Karpas-422 (cell line): ENCODE results near the gene NFS1. TPM values are rescaled to one million over a fixed set of nuclear protein-coding genes. Genes with fewer than 3 reads are reported as not detected.

ENCODE experiments used
- DNase-seq: peaks from one replicate; pipeline ENCODE4 v3.0.0-alpha.2; 2015
- H2AFZ ChIP-seq: fragments of 200-600 bp; sonication (generic); 2 replicates; pipeline ENCODE4 v1.6.1; 2014; ENCODE audit warnings: antibody characterized with exemption, low read length, mixed read lengths
- H3K27ac ChIP-seq: fragments of 200-600 bp; sonication (generic); 2 replicates; pipeline ENCODE4 v1.5.1; 2014; ENCODE audit warnings: mild to moderate bottlenecking, low read length, moderate library complexity
- H3K27me3 ChIP-seq: fragments of 200-600 bp; sonication (generic); 2 replicates; pipeline ENCODE4 v1.6.1; 2014; ENCODE audit warnings: low read length, mixed read lengths
- H3K36me3 ChIP-seq: fragments of 200-600 bp; sonication (generic); 2 replicates; pipeline ENCODE4 v1.6.1; 2014; ENCODE audit warnings: low read length, mixed read lengths; ENCODE audit not compliant: insufficient read depth
- H3K4me1 ChIP-seq: fragments of 200-600 bp; sonication (generic); 2 replicates; pipeline ENCODE4 v1.6.1; 2014; ENCODE audit warnings: mild to moderate bottlenecking, low read length, mixed read lengths
- H3K4me2 ChIP-seq: fragments of 200-600 bp; sonication (generic); 2 replicates; pipeline ENCODE4 v1.6.1; 2014; ENCODE audit warnings: low read length, low read depth, mild to moderate bottlenecking; ENCODE audit not compliant: poor library complexity, severe bottlenecking
- H3K4me3 ChIP-seq: fragments of 200-600 bp; sonication (generic); 2 replicates; pipeline ENCODE4 v1.5.1; 2014; ENCODE audit warnings: mild to moderate bottlenecking, antibody characterized with exemption, low read length, mixed read lengths
- H3K79me2 ChIP-seq: fragments of 200-600 bp; sonication (generic); 2 replicates; pipeline ENCODE4 v1.6.1; 2014; ENCODE audit warnings: mild to moderate bottlenecking, low read length, mixed read lengths
- H3K9ac ChIP-seq: fragments of 200-600 bp; sonication (generic); 2 replicates; pipeline ENCODE4 v1.6.0; 2014; ENCODE audit warnings: low read length
- H3K9me2 ChIP-seq: fragments of 200-600 bp; sonication (generic), shearing (Covaris generic); replicated peaks from 2 replicates; pipeline ENCODE4 v1.6.0; 2014; ENCODE audit warnings: mild to moderate bottlenecking, low read length, moderate library complexity; ENCODE audit not compliant: insufficient read depth
- H3K9me3 ChIP-seq: fragments of 300-700, 200-600 bp; sonication (generic); 2 replicates; pipeline ENCODE4 v1.6.1; 2014; ENCODE audit warnings: low read length, mixed read lengths
- H4K20me1 ChIP-seq: fragments of 200-600 bp; sonication (generic); 2 replicates; pipeline ENCODE4 v1.6.1; 2014; ENCODE audit warnings: mild to moderate bottlenecking, antibody characterized with exemption, low read length, low read depth; ENCODE audit not compliant: insufficient read depth
- total RNA-seq: library from RNA; depleted of rRNA; stranded (reverse); fragments of >200 nt; shearing (Covaris generic); gene quantifications from 2 replicates; pipeline ENCODE4 v1.2.3, GENCODE V29; 2014; ENCODE audit warnings: low replicate concordance

NFS1 gene
- total RNA-seq, 1 experiment from 2014 or later, result 62.6 TPM

DNA sequence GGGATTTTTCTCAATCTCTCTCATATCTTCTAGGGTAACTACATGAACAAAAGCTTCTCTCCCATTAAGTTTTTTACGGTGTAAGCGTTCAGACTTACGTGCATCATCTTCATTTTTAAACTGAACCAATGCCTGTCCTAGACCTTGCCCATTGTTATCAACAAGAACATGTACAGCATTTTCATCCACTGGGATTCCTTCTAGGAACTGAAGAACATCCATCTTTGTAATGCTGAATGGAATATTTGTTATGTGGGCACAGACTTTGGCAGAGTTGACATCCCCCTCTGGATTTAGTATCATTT is 45.8 kb downstream of the NFS1 start:
- Histone ChIP-seq H3K4me3 (no peak overlapping the region), H3K79me2 (peaks cover 99% of the 10 kb centered on the region), H2AFZ (no peak overlapping the region), H3K27me3 (no peaks in the 10 kb centered on the region), H3K36me3 (peaks cover 63% of the 10 kb centered on the region), H3K27ac (no peak overlapping the region), H3K4me1 (no peaks in the 10 kb centered on the region), H3K9ac (no peak overlapping the region), H3K9me2 (no peaks in the 10 kb centered on the region), H3K4me2 (no peak overlapping the region), H4K20me1 (peaks cover 50% of the 10 kb centered on the region), H3K9me3 (no peaks in the 10 kb centered on the region)
- no peak for DNase-seq

DNA sequence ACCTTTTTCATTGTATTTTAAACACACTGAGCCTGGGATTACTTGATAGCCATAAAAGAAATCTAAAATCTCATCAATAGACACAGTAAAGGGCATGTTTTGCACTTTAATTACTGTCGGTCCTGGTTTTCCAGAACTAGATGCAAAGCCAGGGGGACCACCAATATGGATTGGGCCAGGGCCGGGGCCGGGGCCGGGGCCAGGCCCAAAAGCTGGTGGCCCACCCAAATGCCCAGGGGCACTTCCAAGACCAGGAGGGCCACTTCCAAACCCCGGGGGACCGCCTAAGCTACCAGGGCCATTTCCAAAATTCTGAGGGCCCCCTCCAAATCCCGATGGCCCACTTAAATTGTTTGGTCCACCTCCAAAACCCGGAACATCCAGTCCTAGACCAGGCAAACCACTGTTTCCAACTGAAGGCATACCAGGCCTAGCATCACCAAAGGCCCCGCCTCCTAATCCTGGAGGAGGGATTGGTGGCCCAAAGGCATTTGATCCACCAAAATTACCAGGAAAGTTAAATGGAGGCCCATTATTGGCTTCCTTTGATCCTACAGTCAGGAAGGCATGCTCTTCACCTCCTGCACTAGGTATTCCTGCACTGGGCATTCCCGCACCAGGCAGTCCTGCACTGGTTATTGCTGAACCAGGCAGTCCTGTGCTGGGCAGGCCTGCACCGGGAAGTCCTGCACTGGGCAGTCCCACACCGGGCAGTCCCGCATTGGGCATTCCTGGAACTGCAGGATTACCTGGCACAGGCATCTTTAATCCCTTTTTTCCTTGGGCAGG is 46.3 kb downstream of the NFS1 start:
- H3K9ac ChIP-seq, result no peak overlapping the region
- peaks cover 47% of the 10 kb centered on the region for H4K20me1 ChIP-seq
- peaks cover 63% of the 10 kb centered on the region for H3K36me3 ChIP-seq

DNA sequence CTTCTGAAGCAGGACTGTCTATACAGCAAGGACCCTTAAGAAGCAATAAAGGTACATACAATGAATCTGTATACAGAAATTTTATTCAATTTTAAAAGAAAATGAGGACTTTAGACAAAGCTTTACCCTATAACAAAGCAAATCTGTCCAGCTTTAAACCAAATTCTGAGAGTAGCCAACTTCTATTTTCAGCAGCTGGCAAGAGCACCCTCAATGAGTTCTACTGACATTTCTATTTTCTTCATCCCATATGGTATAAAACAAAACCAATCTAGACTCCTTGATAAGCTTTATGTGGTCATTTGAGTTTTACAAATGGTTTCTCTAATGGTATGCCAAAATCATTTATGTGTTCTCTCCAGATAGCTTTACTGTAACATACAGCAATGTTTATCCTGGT is 47.2 kb downstream of the NFS1 start:
- H2AFZ ChIP-seq, result no peak overlapping the region
- H3K27ac ChIP-seq, result no peak overlapping the region
- H3K4me3 ChIP-seq, result no peak overlapping the region
- no peaks in the 10 kb centered on the region for H3K9me2 ChIP-seq
- H3K79me2 ChIP-seq, result peaks cover 98% of the 10 kb centered on the region
- DNase-seq, result no peak
- H3K4me1 ChIP-seq, result no peaks in the 10 kb centered on the region
- H4K20me1 ChIP-seq, result peaks cover 39% of the 10 kb centered on the region
- H3K9ac ChIP-seq, result no peak overlapping the region
- no peak overlapping the region for H3K4me2 ChIP-seq
- H3K9me3 ChIP-seq, result no peaks in the 10 kb centered on the region
- peaks cover 60% of the 10 kb centered on the region for H3K36me3 ChIP-seq
- no peaks in the 10 kb centered on the region for H3K27me3 ChIP-seq

More for the DNA sequence above, 46.3 kb downstream of the NFS1 start:
- Histone ChIP-seq H3K4me2 (no peak overlapping the region), H2AFZ (no peak overlapping the region), H3K27me3 (no peaks in the 10 kb centered on the region), H3K27ac (no peak overlapping the region), H3K9me3 (no peaks in the 10 kb centered on the region), H3K79me2 (peaks cover 99% of the 10 kb centered on the region), H3K9me2 (no peaks in the 10 kb centered on the region), H3K4me1 (no peaks in the 10 kb centered on the region), H3K4me3 (no peak overlapping the region)
- no peak for DNase-seq

DNA sequence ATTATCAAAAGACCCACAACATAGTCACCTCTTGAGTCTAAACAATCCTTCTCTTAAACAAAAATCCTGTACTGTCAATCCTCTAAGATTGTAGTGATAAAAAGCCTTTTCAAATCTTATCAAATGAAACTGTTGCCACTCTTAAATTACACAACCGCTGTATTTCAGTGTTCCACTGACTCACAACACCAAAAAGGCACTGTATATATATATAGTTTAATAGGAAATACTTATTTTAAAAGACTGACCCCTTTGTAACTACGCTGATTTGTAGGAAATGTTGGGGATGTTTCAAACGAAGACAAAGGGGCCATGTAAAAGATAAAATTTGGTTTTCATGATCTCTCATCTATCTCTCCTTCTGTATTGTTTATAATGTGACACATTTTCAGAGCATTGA is 48.5 kb downstream of the NFS1 start:
- no peaks in the 10 kb centered on the region for H3K9me3 ChIP-seq
- DNase-seq, result no peak
- H4K20me1 ChIP-seq, result peaks cover 28% of the 10 kb centered on the region
- H3K36me3 ChIP-seq, result peaks cover 47% of the 10 kb centered on the region
- H3K27ac ChIP-seq, result no peak overlapping the region
- H3K4me1 ChIP-seq, result no peaks in the 10 kb centered on the region
- H3K9me2 ChIP-seq, result no peaks in the 10 kb centered on the region
- no peak overlapping the region for H2AFZ ChIP-seq
- H3K27me3 ChIP-seq, result no peaks in the 10 kb centered on the region
- H3K4me2 ChIP-seq, result no peak overlapping the region
- H3K79me2 ChIP-seq, result peaks cover 96% of the 10 kb centered on the region
- no peak overlapping the region for H3K4me3 ChIP-seq
- no peak overlapping the region for H3K9ac ChIP-seq

DNA sequence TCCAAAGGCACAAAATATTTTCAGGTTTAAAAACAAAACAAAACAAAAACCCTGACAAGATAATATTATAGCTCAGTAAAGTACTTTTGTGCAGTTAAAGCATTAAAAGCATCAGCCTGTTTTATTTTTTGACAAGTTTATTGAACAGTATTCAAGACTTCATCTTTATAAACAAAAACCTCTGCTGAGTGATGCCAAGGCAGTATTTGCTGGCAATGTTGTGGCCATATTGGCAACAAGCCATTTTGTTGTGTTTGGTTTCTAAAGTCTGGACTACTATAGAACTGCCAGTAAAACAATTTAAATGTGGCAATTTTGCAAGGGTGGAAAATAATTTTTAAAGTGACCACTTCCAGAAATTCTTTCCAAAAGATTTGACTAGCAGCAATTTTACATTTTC is 50.3 kb downstream of the NFS1 start:
- H3K9me2 ChIP-seq, result no peaks in the 10 kb centered on the region
- peaks cover 96% of the 10 kb centered on the region for H3K79me2 ChIP-seq
- H3K4me1 ChIP-seq, result no peaks in the 10 kb centered on the region
- H3K27ac ChIP-seq, result no peak overlapping the region
- H3K36me3 ChIP-seq, result peaks cover 29% of the 10 kb centered on the region; the same call in 1 of the 2 replicates
- no peak overlapping the region for H3K9ac ChIP-seq
- H3K4me3 ChIP-seq, result no peak overlapping the region
- no peaks in the 10 kb centered on the region for H3K9me3 ChIP-seq
- H3K27me3 ChIP-seq, result no peaks in the 10 kb centered on the region
- no peak for DNase-seq
- no peak overlapping the region for H3K4me2 ChIP-seq
- no peak overlapping the region for H2AFZ ChIP-seq
- peaks cover 10% of the 10 kb centered on the region for H4K20me1 ChIP-seq

DNA sequence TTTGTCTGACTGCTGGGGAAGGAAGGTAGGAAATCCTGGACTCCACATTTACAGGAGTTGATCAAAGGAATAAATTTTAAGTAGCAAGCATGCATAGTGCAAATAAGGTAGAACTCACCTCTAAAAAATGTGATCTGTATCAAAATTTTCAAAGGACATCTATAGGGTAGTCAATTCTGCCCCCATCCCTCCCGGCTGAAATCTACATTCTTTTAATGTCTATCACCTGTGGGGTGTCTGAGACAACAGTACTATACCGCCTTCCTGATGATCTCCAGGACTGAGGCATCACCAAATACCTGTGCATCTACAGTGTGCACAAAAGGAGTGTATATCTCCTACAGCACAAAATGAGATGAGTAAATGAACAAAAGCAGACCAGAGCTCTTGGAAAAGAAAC is 54.3 kb downstream of the NFS1 start:
- Histone ChIP-seq H3K79me2 (peaks cover 94% of the 10 kb centered on the region), H4K20me1 (no peaks in the 10 kb centered on the region)
- DNase-seq, result no peak

DNA sequence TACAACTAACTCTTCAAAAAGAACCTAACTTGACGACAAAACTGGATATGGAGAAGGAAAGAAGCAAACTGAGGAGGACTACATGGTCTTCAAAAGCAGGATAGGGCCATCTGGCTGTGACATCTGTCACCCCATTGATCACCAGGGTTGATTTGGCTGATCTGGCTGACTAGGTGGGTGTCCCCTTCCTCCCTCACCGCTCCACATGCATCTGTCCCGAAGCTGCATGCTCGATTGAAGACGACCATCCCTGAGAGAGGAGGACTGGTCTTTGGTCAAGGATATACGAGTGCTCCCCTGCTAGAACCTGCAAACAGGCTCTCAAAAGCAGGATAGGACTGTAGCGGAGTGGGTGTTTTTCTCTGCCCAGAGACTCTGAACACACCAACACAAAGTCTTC is 56.1 kb downstream of the NFS1 start:
- H3K36me3 ChIP-seq, result 0 out of 2 replicates have a peak, but pooled peaks cover 3% of the 10 kb centered on the region
- H4K20me1 ChIP-seq, result no peaks in the 10 kb centered on the region
- no peaks in the 10 kb centered on the region for H3K27me3 ChIP-seq

More for the DNA sequence above, 54.3 kb downstream of the NFS1 start:
- Histone ChIP-seq H2AFZ (no peak overlapping the region), H3K27ac (no peak overlapping the region), H3K36me3 (peaks cover 5% of the 10 kb centered on the region; the same call in 1 of the 2 replicates), H3K4me3 (no peak overlapping the region), H3K9ac (no peak overlapping the region), H3K9me3 (no peaks in the 10 kb centered on the region), H3K4me1 (no peaks in the 10 kb centered on the region), H3K4me2 (no peak overlapping the region), H3K27me3 (no peaks in the 10 kb centered on the region), H3K9me2 (no peaks in the 10 kb centered on the region)

DNA sequence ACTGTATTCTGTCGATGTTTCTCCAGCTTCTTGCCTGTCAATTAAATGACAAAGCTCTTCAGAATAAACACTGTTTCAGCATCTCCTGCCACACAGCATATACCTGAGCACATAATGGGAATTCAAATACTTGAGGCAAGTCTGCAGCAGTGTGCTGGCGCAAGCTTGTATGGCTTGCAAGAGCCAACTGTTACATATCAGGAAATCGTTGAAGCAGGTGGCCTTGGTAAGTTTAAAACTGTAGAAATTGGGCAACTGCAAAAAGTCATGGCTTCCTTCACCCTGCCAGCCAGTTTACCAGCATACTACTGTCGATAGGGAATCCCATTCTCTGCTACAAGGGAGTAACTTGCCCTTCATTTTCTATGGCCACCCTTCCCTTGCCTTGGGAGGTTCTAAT is 57.4 kb downstream of the NFS1 start:
- no peaks in the 10 kb centered on the region for H4K20me1 ChIP-seq
- no peaks in the 10 kb centered on the region for H3K9me3 ChIP-seq

More for the DNA sequence above, 56.1 kb downstream of the NFS1 start:
- Histone ChIP-seq H3K4me3 (no peak overlapping the region), H3K9me2 (no peaks in the 10 kb centered on the region), H3K27ac (no peak overlapping the region), H3K79me2 (peaks cover 94% of the 10 kb centered on the region), H3K4me2 (no peak overlapping the region), H3K4me1 (no peaks in the 10 kb centered on the region), H3K9me3 (no peaks in the 10 kb centered on the region), H3K9ac (no peak overlapping the region), H2AFZ (no peak overlapping the region)
- no peak for DNase-seq

More for the DNA sequence above, 57.4 kb downstream of the NFS1 start:
- no peak overlapping the region for H3K4me3 ChIP-seq
- DNase-seq, result no peak
- no peak overlapping the region for H2AFZ ChIP-seq
- H3K79me2 ChIP-seq, result peaks cover 97% of the 10 kb centered on the region
- H3K36me3 ChIP-seq, result no peaks in the 10 kb centered on the region
- no peak overlapping the region for H3K9ac ChIP-seq
- no peaks in the 10 kb centered on the region for H3K4me1 ChIP-seq
- H3K27me3 ChIP-seq, result no peaks in the 10 kb centered on the region
- H3K9me2 ChIP-seq, result no peaks in the 10 kb centered on the region
- no peak overlapping the region for H3K27ac ChIP-seq
- H3K4me2 ChIP-seq, result no peak overlapping the region
